Measurements from ENCODE around the gene TMEM273.

Gene TMEM273

DNA sequence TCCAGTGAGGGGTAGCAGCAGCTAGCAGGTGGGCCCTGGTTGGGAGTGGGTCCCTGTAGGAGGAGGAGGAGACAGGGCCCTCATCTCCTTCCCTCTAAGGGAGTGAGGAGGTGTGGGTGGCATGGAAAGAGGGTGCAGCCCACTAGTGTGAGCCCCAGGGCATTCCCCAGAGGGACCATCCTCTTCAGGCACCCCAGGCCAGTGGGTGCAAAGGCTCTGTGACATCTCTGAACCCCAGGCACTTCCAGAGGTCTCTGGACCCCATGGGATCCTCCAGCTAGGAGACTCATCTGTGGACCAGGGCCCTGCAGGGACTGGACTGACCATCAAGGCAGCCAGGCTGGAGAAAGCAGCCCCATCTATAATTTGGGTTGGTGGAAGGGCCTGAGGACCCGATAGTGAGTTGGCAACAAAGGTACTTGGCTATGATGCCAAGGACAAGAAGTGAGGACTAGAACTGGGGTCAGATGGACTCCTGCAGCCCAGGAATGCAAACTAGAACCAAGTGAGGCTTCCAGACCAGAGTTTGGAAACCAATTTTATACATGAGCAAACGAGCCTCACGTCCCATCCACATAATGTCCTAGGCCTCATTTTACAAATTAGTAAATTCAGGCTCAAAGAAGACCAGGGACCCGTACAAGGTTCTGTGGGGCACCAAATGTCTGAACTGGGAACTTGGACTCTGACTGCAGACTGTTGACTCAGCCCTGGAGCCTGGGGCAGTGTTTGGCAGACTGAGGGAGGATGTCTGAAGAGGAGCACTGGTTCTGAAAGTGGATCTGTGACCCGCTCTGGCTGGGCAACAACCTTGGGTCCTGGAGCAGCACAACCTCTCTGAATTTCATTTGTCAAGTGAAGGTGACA, 71.4 kb downstream of the TMEM273 start:
- DNase-seq (ENCODE audit: low read depth in 2 of 2), result no peak

DNA sequence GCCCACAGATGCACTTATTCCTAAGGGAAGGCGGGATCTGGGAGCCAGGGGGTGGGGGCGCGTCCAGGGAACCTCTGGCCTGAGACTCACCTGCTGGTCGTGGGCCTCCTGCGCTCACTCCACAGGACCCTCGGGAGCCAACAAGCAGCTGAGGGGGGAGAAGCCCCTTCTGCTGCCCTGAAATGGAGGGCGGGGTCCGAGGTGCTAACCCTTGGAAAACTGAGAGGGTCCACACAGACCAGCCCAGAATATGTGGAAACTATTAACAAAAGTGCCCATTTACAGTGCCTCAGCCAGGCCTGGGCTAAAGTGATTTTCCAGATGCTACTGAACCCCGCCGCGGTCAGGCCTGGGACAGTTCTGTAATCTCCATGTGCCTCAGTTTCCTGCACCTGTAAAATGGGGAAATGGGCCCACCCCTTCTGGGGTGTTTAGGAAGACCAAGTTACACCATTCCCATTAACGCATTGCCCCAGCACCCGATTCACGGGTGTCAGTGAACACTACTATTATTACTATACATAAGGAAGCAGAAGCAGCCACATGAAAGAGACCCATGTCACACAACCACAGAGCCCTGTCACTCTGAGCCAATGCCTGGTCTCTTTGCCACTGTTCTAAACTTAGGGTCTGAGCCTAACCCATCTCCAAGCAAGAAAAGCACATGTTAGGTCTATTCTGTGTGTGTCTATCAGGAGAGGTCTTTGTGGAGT, 72.2 kb downstream of the TMEM273 start:
- no peak for DNase-seq (ENCODE audit: low read depth in 2 of 2)

DNA sequence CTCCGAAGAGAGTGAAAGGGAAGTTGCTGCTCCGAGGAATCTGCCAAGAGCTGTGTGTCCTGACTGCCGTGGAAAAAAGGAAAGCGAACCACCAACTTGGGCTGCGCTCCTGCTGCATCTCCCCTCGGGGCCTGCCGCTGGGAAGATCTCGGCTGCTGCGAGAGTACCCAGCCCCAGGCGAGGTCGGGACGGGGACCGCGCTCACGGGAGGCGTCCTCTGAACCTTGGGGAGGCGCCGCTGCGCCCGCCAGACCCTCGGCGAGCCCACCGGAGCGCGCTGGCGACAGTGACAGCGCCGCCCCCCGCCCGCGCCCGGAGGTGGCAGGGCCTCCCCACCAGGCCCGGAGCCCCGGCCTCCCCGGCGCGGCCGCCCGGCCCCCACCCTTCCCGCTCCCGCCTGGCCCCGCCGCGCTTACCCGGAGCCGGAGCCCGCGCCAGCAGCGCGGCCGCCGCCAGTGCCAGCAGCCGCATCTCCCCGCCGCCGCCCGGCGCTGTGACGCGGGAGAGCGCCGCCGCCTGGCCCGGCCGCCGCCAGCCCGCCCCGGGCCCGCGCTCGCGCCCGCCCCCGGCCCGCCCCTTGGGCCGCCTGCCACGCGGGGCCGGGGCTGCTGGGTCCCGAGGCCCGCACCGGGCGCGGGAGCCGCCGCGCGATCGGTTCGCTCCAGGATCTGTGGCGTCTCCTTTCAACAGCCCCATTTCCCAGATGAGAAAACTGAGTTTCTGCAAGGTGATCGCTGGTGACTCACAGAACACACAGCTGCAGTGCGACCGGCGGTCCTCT, 73.0 kb downstream of the TMEM273 start, which contains the start of gene VSTM4:
Gene VSTM4 (minus strand): TSS at position 508 of the 781 bp plus-strand sequence. CDS start 37 bp downstream, at position 471.
- no peak for DNase-seq (ENCODE audit: low read depth in 2 of 2)

DNA sequence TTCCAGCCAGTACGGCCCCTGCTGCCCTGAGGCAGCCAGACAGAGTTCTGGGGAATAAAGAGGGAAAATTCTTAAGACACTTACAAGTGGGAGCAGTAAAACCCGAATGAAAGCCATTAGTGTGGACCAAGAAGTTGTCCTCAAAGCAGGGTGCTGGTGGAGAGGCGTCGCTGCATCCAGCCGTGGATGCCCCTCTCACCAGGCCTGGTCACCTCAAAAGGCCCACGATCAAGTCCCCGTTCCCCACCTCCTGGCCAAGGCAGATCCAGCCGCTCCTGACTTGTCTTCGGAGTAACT, 73.5 kb downstream of the TMEM273 start:
- no peak for DNase-seq (ENCODE audit: low read depth in 2 of 2)

DNA sequence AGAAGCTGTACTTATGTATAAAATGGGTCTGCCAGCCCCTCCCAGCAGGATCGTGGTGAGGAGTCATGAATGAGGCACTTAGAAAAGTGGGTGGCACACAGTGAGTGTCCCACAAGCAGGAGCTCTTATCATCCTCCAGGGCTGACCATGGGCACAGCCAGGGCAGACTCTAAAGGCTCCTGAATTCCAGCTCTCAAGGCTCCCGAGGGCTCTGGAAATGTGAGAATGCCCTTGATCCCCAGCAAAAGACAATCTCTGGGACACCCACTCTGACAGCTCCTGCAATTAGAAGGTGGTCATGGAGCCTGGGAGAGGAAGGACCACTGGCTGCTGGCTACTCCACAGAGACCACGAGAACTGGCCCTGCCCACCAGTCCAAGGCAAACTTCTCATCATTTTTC, 74.5 kb downstream of the TMEM273 start:
- no peak for DNase-seq (ENCODE audit: low read depth in 2 of 2)

DNA sequence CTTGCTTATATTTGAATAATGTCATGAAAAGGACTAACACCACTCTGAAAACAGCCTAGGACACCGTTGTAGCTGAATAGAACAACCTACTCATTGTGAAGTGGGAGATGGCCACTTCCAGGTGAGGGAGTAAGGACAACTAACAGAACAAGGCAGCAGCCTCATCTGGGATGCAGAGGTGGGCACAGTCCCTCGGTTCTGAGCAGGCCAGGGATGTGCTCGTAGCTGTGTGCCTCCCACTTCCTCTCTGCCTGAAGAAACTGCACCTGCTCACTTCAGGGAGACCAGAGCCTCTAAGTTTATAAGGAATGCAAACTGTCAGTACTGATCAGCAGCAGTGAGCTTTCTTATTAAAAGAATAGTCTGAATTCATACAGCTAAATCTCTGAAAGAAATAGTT, 75.3 kb downstream of the TMEM273 start:
- no peak for DNase-seq (ENCODE audit: low read depth in 2 of 2)

DNA sequence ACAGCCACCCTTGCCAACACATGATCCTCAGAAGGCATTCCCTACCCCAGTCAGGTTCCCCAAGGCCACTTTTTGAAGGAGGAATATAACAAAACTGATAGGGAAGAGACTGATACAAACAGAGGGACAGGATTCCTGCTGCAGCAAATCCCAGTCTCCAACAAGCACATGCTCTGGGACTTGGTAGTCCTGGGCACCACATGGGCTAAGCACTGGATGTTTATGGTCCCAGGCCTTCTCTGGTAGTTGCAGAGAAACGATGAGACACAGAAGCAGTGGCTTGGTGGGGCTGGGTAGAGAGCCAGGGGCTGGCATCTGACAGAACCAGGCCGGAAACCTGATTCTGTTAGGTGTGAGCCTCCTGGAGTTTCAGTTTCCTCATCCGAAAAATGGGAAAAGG, 76.1 kb downstream of the TMEM273 start:
- DNase-seq (ENCODE audit: low read depth in 2 of 2), result no peak

DNA sequence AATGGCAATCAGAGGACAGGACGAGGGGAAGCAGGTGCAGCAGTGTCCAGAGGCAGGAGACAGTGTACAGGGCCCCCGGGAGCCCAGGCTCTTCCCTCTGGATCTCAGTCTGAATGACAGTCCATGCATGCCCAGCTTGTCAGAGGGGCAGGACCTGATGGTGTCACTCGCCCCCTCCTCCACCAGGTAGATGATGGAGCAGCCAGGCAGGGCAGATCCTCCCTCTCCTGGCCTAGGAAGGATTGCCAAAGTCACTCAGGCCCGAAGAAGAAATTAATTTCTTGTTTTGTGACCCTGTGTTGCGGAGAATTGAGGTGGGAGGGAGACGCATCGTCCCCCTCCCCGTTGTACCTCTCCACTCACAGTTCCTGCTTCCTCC, 76.9 kb downstream of the TMEM273 start:
- DNase-seq (ENCODE audit: low read depth in 2 of 2), result no peak

DNA sequence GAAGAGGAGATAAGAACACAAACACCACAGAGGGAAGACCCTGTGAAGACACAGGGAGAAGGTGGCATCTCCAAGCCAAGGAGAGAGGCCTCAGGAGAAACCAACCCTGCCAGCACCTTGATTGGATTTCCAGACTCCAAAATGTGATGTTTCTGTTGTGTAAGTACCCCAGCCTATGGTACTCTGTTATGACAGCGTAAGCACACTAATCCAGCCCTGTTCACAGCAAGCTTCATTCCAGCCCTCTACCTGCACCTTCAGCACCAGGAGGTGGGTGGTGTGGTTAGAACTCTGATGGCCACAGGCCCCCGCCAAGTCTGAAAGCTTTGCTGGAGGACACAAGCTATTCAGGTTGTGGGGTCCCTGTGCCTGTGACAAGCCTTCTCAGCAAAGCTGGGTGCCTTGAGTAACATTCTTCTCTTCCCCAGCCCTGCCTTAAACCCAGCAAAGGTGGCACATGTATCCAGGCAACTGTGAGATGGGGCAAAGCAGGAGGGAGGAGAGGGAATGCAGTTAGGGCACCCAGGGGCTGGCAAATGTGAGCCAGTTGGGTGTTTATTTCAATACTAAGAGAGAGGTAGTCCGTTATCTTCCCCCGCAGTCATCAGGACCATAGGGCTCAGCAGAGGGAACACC, 77.4 kb downstream of the TMEM273 start:
- DNase-seq (ENCODE audit: low read depth in 2 of 2), result no peak

DNA sequence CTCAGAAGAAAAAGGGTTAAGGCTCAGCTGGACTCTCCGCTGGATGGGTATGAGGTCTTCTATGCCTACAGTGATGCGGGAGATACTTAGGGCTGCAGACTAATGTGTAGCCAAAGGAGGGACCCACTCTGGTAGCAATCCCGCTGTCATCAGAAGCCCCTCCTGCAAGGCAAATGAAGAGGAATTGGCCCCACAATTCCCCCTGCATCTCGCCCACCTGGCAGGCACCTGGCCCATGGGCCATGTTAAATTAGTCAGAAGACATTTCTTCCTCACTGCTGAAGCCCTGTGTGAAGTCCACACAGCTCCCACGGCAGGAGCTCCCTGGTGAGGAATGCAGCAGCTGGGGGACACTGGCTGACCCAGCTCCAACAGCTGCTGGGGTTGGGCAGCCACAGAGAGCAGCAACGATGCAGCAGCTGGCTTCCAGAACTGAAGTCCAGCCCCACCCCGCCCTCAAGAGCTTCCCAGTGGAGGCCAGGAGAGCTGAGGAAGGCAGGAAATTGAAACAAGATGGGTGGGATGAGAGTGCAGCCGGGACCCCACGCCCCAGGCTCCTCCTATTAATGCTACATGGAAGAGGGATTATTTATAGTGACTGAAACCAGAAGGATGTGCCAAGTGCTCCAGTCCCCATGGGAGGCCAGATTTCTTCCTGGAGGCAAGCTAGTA, 78.4 kb downstream of the TMEM273 start:
- no peak for DNase-seq (ENCODE audit: low read depth in 2 of 2)

DNA sequence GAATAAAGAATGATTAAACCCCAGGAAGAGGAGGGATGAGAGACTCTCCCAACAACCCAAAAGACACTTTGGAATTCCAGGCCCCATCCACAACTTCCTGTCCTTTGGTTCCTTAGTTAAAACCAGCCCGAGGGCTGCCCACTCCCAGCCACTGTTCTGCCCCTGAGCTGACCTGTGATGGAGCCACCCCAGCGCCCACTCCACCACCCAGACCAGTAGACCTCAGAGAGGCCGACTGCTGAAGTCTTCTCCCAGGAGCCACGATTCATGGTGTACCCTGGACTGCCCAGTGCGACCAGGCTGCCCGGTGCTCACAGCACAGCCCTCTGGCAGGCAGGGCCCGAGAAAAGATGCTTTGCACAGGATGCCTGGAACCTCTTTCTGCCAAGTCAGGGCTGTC, 79.5 kb downstream of the TMEM273 start:
- no peak for DNase-seq (ENCODE audit: low read depth in 2 of 2)

DNA sequence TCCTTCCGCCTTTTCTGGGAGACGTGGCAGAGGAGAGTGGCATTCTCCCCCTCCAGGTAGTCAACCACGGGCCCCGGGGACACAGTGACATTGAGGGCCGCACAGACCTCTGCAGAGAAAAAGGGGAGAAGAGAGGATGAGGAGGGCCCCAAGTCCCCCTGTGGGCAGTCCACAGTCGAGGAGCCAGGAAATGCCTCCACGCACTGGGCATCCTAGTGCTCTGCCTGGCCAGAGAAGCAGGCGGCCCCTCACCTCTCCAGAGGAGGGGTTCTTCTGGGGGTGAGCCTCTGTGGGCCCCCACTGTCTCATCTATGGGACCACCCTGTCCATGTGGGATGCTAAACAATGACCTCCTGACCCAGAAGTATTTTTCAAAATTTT, 80.3 kb downstream of the TMEM273 start:
- no peak for DNase-seq (ENCODE audit: low read depth in 2 of 2)

DNA sequence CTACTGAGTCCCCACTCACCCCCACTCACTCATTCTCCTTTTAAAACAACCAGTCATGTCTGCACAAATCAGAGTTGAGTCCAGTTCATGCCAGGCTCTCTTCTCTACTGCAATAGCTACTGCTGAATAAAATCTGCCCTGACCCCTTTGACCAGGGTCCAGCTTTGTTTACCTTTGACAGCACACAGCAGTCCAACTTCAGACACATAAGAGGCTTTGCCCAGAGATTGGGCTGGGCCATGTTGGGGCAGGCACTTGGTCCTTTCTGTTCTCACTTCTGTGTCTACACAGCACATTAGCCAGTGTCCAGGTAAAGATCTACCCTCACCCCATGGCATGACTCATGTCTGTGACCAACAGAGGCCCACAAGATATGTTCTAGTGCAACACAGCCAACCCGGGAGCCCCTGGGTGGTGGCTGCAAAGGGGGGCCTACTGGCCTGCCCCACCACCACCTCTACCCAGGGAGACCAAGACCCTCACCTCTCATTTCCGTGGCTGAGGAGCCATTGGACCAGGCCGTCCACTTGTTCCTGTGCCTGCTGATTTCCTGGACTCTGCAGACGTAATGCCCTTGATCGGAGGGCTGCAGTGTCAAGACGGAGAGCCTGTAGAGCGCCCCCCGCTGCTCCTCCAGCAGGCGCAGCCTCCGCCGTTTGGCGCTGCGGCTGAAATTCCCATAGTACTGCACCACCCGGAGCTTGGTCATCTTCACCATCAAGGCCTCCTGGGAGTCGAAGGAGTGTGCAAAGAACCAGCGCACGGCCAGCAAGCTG, 80.9 kb downstream of the TMEM273 start:
- DNase-seq (ENCODE audit: low read depth in 2 of 2), result no peak

DNA sequence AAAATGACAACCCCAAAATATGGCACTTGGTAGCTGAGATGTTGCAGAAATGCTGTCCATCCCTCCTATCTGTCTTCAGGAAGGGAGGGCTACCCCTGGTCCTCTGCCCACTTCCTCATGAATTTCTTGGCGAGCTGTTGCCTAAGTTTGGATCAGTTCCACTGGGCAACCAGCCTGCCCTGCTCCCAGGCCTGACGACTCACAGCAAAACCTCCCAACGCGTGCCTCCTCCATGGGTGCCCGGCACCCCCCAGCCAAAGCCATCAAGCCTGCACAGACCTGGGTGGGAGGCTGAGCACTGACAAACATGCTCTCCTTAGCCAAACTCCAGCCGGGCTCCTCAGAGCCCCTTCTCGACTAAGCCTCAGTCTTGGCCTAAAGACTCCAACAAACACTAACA, 81.7 kb downstream of the TMEM273 start:
- no peak for DNase-seq (ENCODE audit: low read depth in 2 of 2)

DNA sequence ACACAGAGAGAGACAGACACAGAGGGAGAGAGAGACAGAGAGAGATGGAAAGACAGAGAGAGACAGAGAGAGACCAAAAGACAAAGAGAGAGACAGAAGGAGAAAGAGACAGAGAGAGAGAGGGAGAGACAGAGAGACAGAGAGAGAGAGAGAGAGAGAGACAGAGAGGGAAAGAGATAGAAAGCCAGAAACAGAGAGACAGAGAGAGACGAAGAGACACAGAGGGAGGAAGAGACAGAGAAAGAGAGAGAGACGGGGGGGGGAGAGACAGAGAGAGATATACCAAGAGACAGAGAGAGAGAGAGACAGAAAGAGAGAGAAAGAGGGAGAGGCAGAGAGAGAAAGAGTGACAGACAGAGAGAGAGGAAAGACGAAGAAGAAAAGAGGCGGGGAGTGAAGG, 83.1 kb downstream of the TMEM273 start:
- DNase-seq (ENCODE audit: low read depth in 2 of 2), result no peak
